ENCODE measurements around the gene CACNB2.

GRCh38 chr10:18532881-18533535 lies 392.8 kb downstream of the CACNB2 start:
- TF ChIP-seq CTCF (conservative IDR thresholded peaks at IDR 0.05; ENCODE audit: low read depth, low read length) (no peak), EZH2 (IDR thresholded peaks at IDR 0.05; ENCODE audit: borderline replicate concordance, low read depth, low read length, poor library complexity, severe bottlenecking) (no peak)
